Esophagus muscularis mucosa (tissue), 4 donors: Measurements from ENCODE around the gene PIP4K2B. TPM values are rescaled to one million over a fixed set of nuclear protein-coding genes. Genes with fewer than 3 reads are reported as not detected.

Experiments used
- DNase-seq: peaks from one replicate; pipeline ENCODE4 v3.0.0-alpha.2; 2017; ENCODE audit errors: extremely low spot score
- H3K27ac ChIP-seq, 4 donors: fragments of 200-600 bp; sonication (generic); replicated peaks in 1 of 4; 1 replicate in 3 of 4; 2 replicates in 1 of 4; pipeline ENCODE4 v1.5.1; 2016 to 2019; ENCODE audit warnings: mild to moderate bottlenecking in 1 of 4
- H3K27me3 ChIP-seq, 4 donors: fragments of 200-600 bp; sonication (generic); one replicate each; pipeline versions ENCODE4 v1.5.1 to v1.6.0; 2016 to 2019
- H3K36me3 ChIP-seq, 4 donors: fragments of 200-600 bp; sonication (generic); one replicate each; pipeline ENCODE4 v1.5.1; 2016 to 2019
- H3K4me1 ChIP-seq, 4 donors: fragments of 200-600 bp; sonication (generic); one replicate each; pipeline ENCODE4 v1.5.1; 2016 to 2019
- H3K4me3 ChIP-seq, 4 donors: fragments of 200-600 bp; sonication (generic); 1 replicate in 2 of 4; 2 replicates in 2 of 4; pipeline ENCODE4 v1.5.1; 2016 to 2019; ENCODE audit warnings: mild to moderate bottlenecking in 4 of 4, moderate library complexity in 1 of 4
- H3K9me3 ChIP-seq, 4 donors: fragments of 200-600 bp; sonication (generic); 1 replicate in 3 of 4; 2 replicates in 1 of 4; pipeline ENCODE4 v1.5.1; 2016 to 2019
- EP300 ChIP-seq: sonication (generic); formaldehyde crosslinking; IDR thresholded peaks from one replicate; pipeline ENCODE4 v1.6.1; 2017; ENCODE audit warnings: antibody characterized with exemption
- WGBS: methylation state at CpG from one replicate; pipeline ENCODE4 v1.1.5; 2018; 5-methylcytosine and 5-hydroxymethylcytosine counted together
- intact Hi-C: fragments of 100-400 bp; cut with DNase I; formaldehyde crosslinking; loops from one replicate; pipeline ENCODE4 v1.15.1; 2023
- small RNA-seq, 3 donors: library from RNA; depleted of rRNA; stranded (forward); fragments of <200 nt; gene quantifications; one replicate each; pipeline ENCODE3, GENCODE V24; 2016
- total RNA-seq, 4 donors: library from RNA; depleted of rRNA; stranded (reverse); fragments of >200 nt; gene quantifications; one replicate each; pipeline versions ENCODE4 v1.1.0 to v1.2.1, GENCODE V29; 2016

The PIP4K2B gene
- total RNA-seq, 4 donors from 2014 or later = 39.5 to 72.1 (median 53.2) TPM

DNA sequence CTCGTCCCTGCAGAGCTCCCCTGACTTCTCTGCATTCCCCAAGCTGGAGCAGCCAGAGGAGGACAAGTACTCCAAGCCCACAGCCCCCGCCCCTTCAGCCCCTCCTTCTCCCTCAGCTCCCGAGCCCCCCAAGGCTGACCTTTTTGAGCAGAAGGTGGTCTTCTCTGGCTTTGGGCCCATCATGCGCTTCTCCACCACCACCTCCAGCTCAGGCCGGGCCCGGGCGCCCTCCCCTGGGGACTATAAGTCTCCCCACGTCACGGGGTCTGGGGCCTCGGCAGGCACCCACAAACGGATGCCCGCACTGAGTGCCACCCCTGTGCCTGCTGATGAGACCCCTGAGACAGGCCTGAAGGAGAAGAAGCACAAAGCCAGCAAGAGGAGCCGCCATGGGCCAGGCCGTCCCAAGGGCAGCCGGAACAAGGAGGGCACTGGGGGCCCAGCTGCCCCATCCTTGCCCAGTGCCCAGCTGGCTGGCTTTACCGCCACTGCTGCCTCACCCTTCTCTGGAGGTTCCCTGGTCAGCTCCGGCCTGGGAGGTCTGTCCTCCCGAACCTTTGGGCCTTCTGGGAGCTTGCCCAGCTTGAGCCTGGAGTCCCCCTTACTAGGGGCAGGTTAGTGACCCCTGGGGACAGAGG lies 82.9 kb downstream of the PIP4K2B start:
- Histone ChIP-seq H3K27ac (no peak overlapping the region), H3K9me3 (no peaks in the 10 kb centered on the region), H3K4me1 (peaks cover 0 to 13% (median 10%) of the 10 kb centered on the region in 4 donors), H3K4me3 (no peak overlapping the region), H3K27me3 (no peaks in the 10 kb centered on the region), H3K36me3 (peaks cover 72 to 100% (median 99%) of the 10 kb centered on the region in 4 donors)
- DNase-seq = no peak
- WGBS = 87% methylated on average over 10 of the region's 18 CpGs
- intact Hi-C loops = no loop called here
- TF ChIP-seq EP300 = no peak

Small RNA genes within 50 kb of the gene (small RNA-seq; reads per million reads assigned to genes)
- gene MIR4726 (0 reads per million in 3 donors), gene MIR4727 (0 to 0.17 (median 0.17) reads per million in 3 donors), gene RNA5SP440 (3.3 to 11.2 (median 4.0) reads per million in 3 donors), gene RNU6-866P (0 reads per million in 3 donors)

Other genes starting within 250 kb of the PIP4K2B start
- gene SRCIN1, start 193.6 kb downstream of the PIP4K2B start, total RNA-seq = 1 to 10 TPM; 1.2 to 2.7 (median 2.3) TPM
- 1 to 10 TPM in 3 of 4 donors, under 1 TPM in 1; 0.42 to 7.3 (median 2.7) TPM for gene EPOP, start 124.6 kb downstream of the PIP4K2B start, total RNA-seq
- gene MLLT6, start 94.3 kb downstream of the PIP4K2B start, total RNA-seq = 10 to 100 TPM; 62.7 to 83.6 (median 73.0) TPM
- gene CISD3, start 69.2 kb downstream of the PIP4K2B start, total RNA-seq = 10 to 100 TPM; 10.1 to 18.5 (median 18.0) TPM
- gene PCGF2, start 51.2 kb downstream of the PIP4K2B start, total RNA-seq = 10 to 100 TPM; 10.3 to 15.7 (median 12.4) TPM
- 100 to 1,000 TPM; 122 to 158 (median 137) TPM for gene PSMB3, start 46.8 kb downstream of the PIP4K2B start, total RNA-seq
- 10 to 100 TPM; 16.5 to 27.8 (median 19.6) TPM for gene CWC25, start 25.8 kb upstream of the PIP4K2B start, total RNA-seq
- 1,000 to 10,000 TPM in 2 of 4 donors, 100 to 1,000 TPM in 2; 721 to 1,711 (median 1,283) TPM for gene RPL23, start 54.2 kb upstream of the PIP4K2B start, total RNA-seq
- 100 to 1,000 TPM in 1 of 4 donors, 10 to 100 TPM in 3; 46.9 to 102 (median 74.7) TPM for gene LASP1, start 70.5 kb upstream of the PIP4K2B start, total RNA-seq
- gene FBXO47, start 167.8 kb upstream of the PIP4K2B start, total RNA-seq = under 1 TPM in 1 of 4 donors, not detected in 3; 0.26 TPM